Dedifferentiated amniotic fluid mesenchymal stem cell (primary cell): ENCODE results near the gene ARHGEF17.

Experiments
- DNase-seq: peaks from one replicate; pipeline ENCODE4 v3.0.0-alpha.2; 2016; ENCODE audit errors: extremely low spot score

Gene ARHGEF17

GRCh38 chr11:73314117-73314961, 6.3 kb downstream of the ARHGEF17 start:
- no peak for DNase-seq

- DNase-seq: no peak
These were observed 7.4 kb downstream of the ARHGEF17 start for GRCh38 chr11:73315293-73316020.

- no peak for DNase-seq
These were observed 8.3 kb downstream of the ARHGEF17 start for GRCh38 chr11:73316422-73316821.

GRCh38 chr11:73317373-73317772, 9.3 kb downstream of the ARHGEF17 start:
- DNase-seq: no peak

GRCh38 chr11:73317803-73318202, 9.7 kb downstream of the ARHGEF17 start:
- DNase-seq: no peak

GRCh38 chr11:73318501-73319011, 10.5 kb downstream of the ARHGEF17 start:
- DNase-seq: no peak

- DNase-seq: no peak
These were observed 12.9 kb downstream of the ARHGEF17 start for GRCh38 chr11:73320763-73321603.

- DNase-seq: no peak
These were observed 13.7 kb downstream of the ARHGEF17 start for GRCh38 chr11:73321604-73322381.

GRCh38 chr11:73322382-73323306, 14.6 kb downstream of the ARHGEF17 start:
- DNase-seq: no peak

GRCh38 chr11:73323464-73323863, 15.4 kb downstream of the ARHGEF17 start:
- DNase-seq: peak; percentile 60

GRCh38 chr11:73324116-73324515, 16.0 kb downstream of the ARHGEF17 start:
- DNase-seq: no peak

GRCh38 chr11:73324665-73325035, 16.6 kb downstream of the ARHGEF17 start:
- no peak for DNase-seq

GRCh38 chr11:73325036-73325981, 17.2 kb downstream of the ARHGEF17 start:
- no peak for DNase-seq

GRCh38 chr11:73326929-73327811, 19.1 kb downstream of the ARHGEF17 start:
- DNase-seq: no peak

GRCh38 chr11:73327812-73328364, 19.8 kb downstream of the ARHGEF17 start:
- DNase-seq: no peak

GRCh38 chr11:73330569-73331093, 22.6 kb downstream of the ARHGEF17 start:
- no peak for DNase-seq
